ENCODE measurements around the gene USP6NL.

The USP6NL gene

GRCh38 chr10:11539191-11539868 is 72.1 kb downstream of the USP6NL start:
- no peaks in the 10 kb centered on the region for H3K9me3 ChIP-seq (ENCODE audit: insufficient read depth, low read length)
- peaks cover 8% of the 10 kb centered on the region for H4K20me1 ChIP-seq (ENCODE audit: insufficient read depth, low read length)
- H3K4me1 ChIP-seq (ENCODE audit: low read length): peaks cover 19% of the 10 kb centered on the region
- no peak overlapping the region for H3K9ac ChIP-seq (ENCODE audit: low read length)
- no peak for TF ChIP-seq EZH2phosphoT487 (IDR thresholded peaks at IDR 0.05; ENCODE audit: low read depth)
- no peak for TF ChIP-seq CTCF (IDR thresholded peaks at IDR 0.05; ENCODE audit: low read depth, low read length)
- H3K79me2 ChIP-seq (ENCODE audit: low read length): peaks cover 12% of the 10 kb centered on the region
- H3K36me3 ChIP-seq (replicated peaks; ENCODE audit: low read depth, low read length): no peaks in the 10 kb centered on the region
- no peak overlapping the region for H2AFZ ChIP-seq (ENCODE audit: low read depth, low read length)
- no peak overlapping the region for H3K27ac ChIP-seq (ENCODE audit: low read length)
- H3K4me2 ChIP-seq (ENCODE audit: low read length): no peak overlapping the region
- H3K4me3 ChIP-seq (ENCODE audit: low read length): no peak overlapping the region
- no peaks in the 10 kb centered on the region for H3K27me3 ChIP-seq (ENCODE audit: low read depth, low read length)

GRCh38 chr10:11538834-11539190 is 72.6 kb downstream of the USP6NL start:
- Histone ChIP-seq H2AFZ (ENCODE audit: low read depth, low read length) (no peak overlapping the region), H4K20me1 (ENCODE audit: insufficient read depth, low read length) (peaks cover 8% of the 10 kb centered on the region), H3K4me1 (ENCODE audit: low read length) (peaks cover 19% of the 10 kb centered on the region), H3K36me3 (replicated peaks; ENCODE audit: low read depth, low read length) (no peaks in the 10 kb centered on the region), H3K9ac (ENCODE audit: low read length) (no peak overlapping the region), H3K79me2 (ENCODE audit: low read length) (peaks cover 14% of the 10 kb centered on the region), H3K4me3 (ENCODE audit: low read length) (no peak overlapping the region), H3K27me3 (ENCODE audit: low read depth, low read length) (no peaks in the 10 kb centered on the region), H3K9me3 (ENCODE audit: insufficient read depth, low read length) (no peaks in the 10 kb centered on the region), H3K4me2 (ENCODE audit: low read length) (no peak overlapping the region), H3K27ac (ENCODE audit: low read length) (no peak overlapping the region)
- TF ChIP-seq CTCF (IDR thresholded peaks at IDR 0.05; ENCODE audit: low read depth, low read length): no peak
- TF ChIP-seq EZH2phosphoT487 (IDR thresholded peaks at IDR 0.05; ENCODE audit: low read depth): no peak

- Histone ChIP-seq H3K79me2 (ENCODE audit: low read length) (peaks cover 14% of the 10 kb centered on the region), H3K36me3 (replicated peaks; ENCODE audit: low read depth, low read length) (no peaks in the 10 kb centered on the region), H3K4me3 (ENCODE audit: low read length) (no peak overlapping the region), H4K20me1 (ENCODE audit: insufficient read depth, low read length) (peaks cover 8% of the 10 kb centered on the region), H3K9ac (ENCODE audit: low read length) (no peak overlapping the region), H3K27ac (ENCODE audit: low read length) (no peak overlapping the region), H2AFZ (ENCODE audit: low read depth, low read length) (no peak overlapping the region), H3K9me3 (ENCODE audit: insufficient read depth, low read length) (no peaks in the 10 kb centered on the region), H3K4me2 (ENCODE audit: low read length) (peak overlapping the region; percentile 84; the same call in 1 of the 2 replicates), H3K27me3 (ENCODE audit: low read depth, low read length) (no peaks in the 10 kb centered on the region), H3K4me1 (ENCODE audit: low read length) (peaks cover 32% of the 10 kb centered on the region)
- no peak for TF ChIP-seq EZH2phosphoT487 (IDR thresholded peaks at IDR 0.05; ENCODE audit: low read depth)
- no peak for TF ChIP-seq CTCF (IDR thresholded peaks at IDR 0.05; ENCODE audit: low read depth, low read length)
Measured at GRCh38 chr10:11536228-11536627, 75.2 kb downstream of the USP6NL start.

GRCh38 chr10:11535346-11535959 is 76.0 kb downstream of the USP6NL start:
- peak overlapping the region; percentile 84 for H3K4me2 ChIP-seq (ENCODE audit: low read length)
- TF ChIP-seq EZH2phosphoT487 (IDR thresholded peaks at IDR 0.05; ENCODE audit: low read depth) (no peak), CTCF (IDR thresholded peaks at IDR 0.05; ENCODE audit: low read depth, low read length) (no peak)
- H3K27ac ChIP-seq (ENCODE audit: low read length): peak overlapping the region; percentile 57
- H3K4me3 ChIP-seq (ENCODE audit: low read length): peak overlapping the region; percentile 59
- no peak overlapping the region for H2AFZ ChIP-seq (ENCODE audit: low read depth, low read length)
- H3K36me3 ChIP-seq (replicated peaks; ENCODE audit: low read depth, low read length): no peaks in the 10 kb centered on the region
- no peaks in the 10 kb centered on the region for H3K27me3 ChIP-seq (ENCODE audit: low read depth, low read length)
- peak overlapping the region; percentile 25; the same call in 1 of the 2 replicates for H3K9ac ChIP-seq (ENCODE audit: low read length)
- H3K79me2 ChIP-seq (ENCODE audit: low read length): peaks cover 14% of the 10 kb centered on the region
- peaks cover 32% of the 10 kb centered on the region for H3K4me1 ChIP-seq (ENCODE audit: low read length)
- H3K9me3 ChIP-seq (ENCODE audit: insufficient read depth, low read length): no peaks in the 10 kb centered on the region
- H4K20me1 ChIP-seq (ENCODE audit: insufficient read depth, low read length): peaks cover 8% of the 10 kb centered on the region
